Ishikawa (cell line): ENCODE results near the gene DMRT3.

Experiments
- CEBPB ChIP-seq: IDR thresholded peaks from 2 replicates; pipeline ENCODE4 v1.6.1; 2012
- EGR1 ChIP-seq: IDR thresholded peaks from 2 replicates; pipeline ENCODE4 v1.6.1; 2012
- EP300 ChIP-seq: IDR thresholded peaks from 2 replicates; pipeline ENCODE4 v1.6.1; 2012; ENCODE audit warnings: borderline replicate concordance
- FOXM1 ChIP-seq: IDR thresholded peaks from 2 replicates; pipeline ENCODE4 v1.6.1; 2012; ENCODE audit warnings: low read depth, borderline replicate concordance
- NFIC ChIP-seq: IDR thresholded peaks from 2 replicates; pipeline ENCODE4 v1.6.1; 2012
- RAD21 ChIP-seq: IDR thresholded peaks from 2 replicates; pipeline ENCODE4 v1.6.1; 2012; ENCODE audit warnings: low read depth
- TAF1 ChIP-seq: IDR thresholded peaks from 2 replicates; pipeline ENCODE4 v1.6.1; 2012; ENCODE audit warnings: low read depth, mild to moderate bottlenecking
- TCF12 ChIP-seq: IDR thresholded peaks from 2 replicates; pipeline ENCODE4 v1.6.1; 2012; ENCODE audit warnings: low read depth
- TEAD4 ChIP-seq: IDR thresholded peaks from 2 replicates; pipeline ENCODE4 v1.6.1; 2012
- YY1 ChIP-seq: IDR thresholded peaks from 2 replicates; pipeline ENCODE4 v1.6.1; 2012; ENCODE audit warnings: low read depth
- ZBTB7A ChIP-seq: IDR thresholded peaks from 2 replicates; pipeline ENCODE4 v1.6.1; 2012; ENCODE audit warnings: low read depth
- TF ChIP-seq, protein P1 (sequence below): IDR thresholded peaks from 2 replicates; pipeline ENCODE4 v1.6.1; 2012; ENCODE audit warnings: low read depth, mild to moderate bottlenecking
- TF ChIP-seq, protein P2 (sequence below): IDR thresholded peaks from 2 replicates; pipeline ENCODE4 v1.6.1; 2012
- TF ChIP-seq, protein P3 (sequence below): IDR thresholded peaks from 2 replicates; pipeline ENCODE4 v1.6.1; 2012

DNA sequence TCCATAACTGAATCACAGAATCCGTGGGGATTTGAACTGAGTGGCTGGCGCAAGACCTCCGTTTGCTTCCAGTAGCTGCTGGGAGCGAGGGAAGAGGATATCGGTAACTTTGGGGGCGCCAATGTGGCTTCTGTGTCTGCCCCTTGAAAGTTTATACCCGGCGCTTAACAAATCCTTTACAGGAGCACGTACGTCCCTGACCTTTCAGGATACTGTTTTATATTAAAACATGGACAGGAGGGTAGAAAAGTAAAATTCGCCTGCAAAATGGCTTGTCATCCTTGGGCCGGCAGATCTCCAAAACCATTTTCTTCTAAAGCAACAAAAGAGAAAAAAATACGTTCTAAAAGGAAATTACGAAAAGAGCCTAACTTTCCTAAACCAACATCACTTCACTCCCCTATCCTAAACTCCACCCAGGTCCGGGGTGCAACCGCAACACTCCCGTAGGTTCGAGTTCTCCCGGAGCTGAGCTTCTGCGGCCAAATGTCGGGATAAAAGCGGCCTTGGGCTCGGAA, 656 bp upstream of the DMRT3 start:
- TF ChIP-seq YY1 (no peak), TEAD4 (no peak), EP300 (no peak), RAD21 (no peak), CEBPB (no peak), TCF12 (no peak), TAF1 (no peak), NFIC (no peak), FOXM1 (no peak), EGR1 (no peak), ZBTB7A (no peak)
- TF ChIP-seq, protein P1, sequence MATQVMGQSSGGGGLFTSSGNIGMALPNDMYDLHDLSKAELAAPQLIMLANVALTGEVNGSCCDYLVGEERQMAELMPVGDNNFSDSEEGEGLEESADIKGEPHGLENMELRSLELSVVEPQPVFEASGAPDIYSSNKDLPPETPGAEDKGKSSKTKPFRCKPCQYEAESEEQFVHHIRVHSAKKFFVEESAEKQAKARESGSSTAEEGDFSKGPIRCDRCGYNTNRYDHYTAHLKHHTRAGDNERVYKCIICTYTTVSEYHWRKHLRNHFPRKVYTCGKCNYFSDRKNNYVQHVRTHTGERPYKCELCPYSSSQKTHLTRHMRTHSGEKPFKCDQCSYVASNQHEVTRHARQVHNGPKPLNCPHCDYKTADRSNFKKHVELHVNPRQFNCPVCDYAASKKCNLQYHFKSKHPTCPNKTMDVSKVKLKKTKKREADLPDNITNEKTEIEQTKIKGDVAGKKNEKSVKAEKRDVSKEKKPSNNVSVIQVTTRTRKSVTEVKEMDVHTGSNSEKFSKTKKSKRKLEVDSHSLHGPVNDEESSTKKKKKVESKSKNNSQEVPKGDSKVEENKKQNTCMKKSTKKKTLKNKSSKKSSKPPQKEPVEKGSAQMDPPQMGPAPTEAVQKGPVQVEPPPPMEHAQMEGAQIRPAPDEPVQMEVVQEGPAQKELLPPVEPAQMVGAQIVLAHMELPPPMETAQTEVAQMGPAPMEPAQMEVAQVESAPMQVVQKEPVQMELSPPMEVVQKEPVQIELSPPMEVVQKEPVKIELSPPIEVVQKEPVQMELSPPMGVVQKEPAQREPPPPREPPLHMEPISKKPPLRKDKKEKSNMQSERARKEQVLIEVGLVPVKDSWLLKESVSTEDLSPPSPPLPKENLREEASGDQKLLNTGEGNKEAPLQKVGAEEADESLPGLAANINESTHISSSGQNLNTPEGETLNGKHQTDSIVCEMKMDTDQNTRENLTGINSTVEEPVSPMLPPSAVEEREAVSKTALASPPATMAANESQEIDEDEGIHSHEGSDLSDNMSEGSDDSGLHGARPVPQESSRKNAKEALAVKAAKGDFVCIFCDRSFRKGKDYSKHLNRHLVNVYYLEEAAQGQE: no peak
- TF ChIP-seq, protein P2, sequence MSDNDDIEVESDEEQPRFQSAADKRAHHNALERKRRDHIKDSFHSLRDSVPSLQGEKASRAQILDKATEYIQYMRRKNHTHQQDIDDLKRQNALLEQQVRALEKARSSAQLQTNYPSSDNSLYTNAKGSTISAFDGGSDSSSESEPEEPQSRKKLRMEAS: no peak
- TF ChIP-seq, protein P3, sequence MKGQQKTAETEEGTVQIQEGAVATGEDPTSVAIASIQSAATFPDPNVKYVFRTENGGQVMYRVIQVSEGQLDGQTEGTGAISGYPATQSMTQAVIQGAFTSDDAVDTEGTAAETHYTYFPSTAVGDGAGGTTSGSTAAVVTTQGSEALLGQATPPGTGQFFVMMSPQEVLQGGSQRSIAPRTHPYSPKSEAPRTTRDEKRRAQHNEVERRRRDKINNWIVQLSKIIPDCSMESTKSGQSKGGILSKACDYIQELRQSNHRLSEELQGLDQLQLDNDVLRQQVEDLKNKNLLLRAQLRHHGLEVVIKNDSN: no peak
